Muscle of leg (tissue), 16 donors: Measurements from ENCODE around the gene CRABP1. TPM values are rescaled to one million over a fixed set of nuclear protein-coding genes. Genes with fewer than 3 reads are reported as not detected.
A peak's percentile ranks its signal among the peaks of the same experiment; 100 is the strongest.

ENCODE experiments used
- DNase-seq: peaks from one replicate; pipeline ENCODE4 v3.0.0; 2013
- H3K27ac ChIP-seq: one replicate; pipeline ENCODE4 v1.5.1; 2013; ENCODE audit warnings: mild to moderate bottlenecking, low read length, control low read depth
- H3K27me3 ChIP-seq: one replicate; pipeline ENCODE4 v1.6.1; 2013; ENCODE audit warnings: low read length; ENCODE audit not compliant: control insufficient read depth, insufficient read depth
- H3K36me3 ChIP-seq: one replicate; pipeline ENCODE4 v1.6.1; 2013; ENCODE audit warnings: low read length; ENCODE audit not compliant: control insufficient read depth, insufficient read depth
- H3K4me1 ChIP-seq: one replicate; pipeline ENCODE4 v1.6.1; 2013; ENCODE audit warnings: low read length; ENCODE audit not compliant: control insufficient read depth, insufficient read depth
- H3K4me3 ChIP-seq: one replicate; pipeline ENCODE4 v1.5.1; 2013; ENCODE audit warnings: low read length, control low read depth
- H3K9me3 ChIP-seq: replicated peaks from 2 replicates; pipeline ENCODE4 v1.6.1; 2013; ENCODE audit warnings: low read depth, low read length; ENCODE audit not compliant: control insufficient read depth
- WGBS: methylation state at CpG from one replicate; pipeline ENCODE4 v1.1.5; 2013; ENCODE audit warnings: missing lambda C conversion rate; ENCODE audit not compliant: insufficient coverage; 5-methylcytosine and 5-hydroxymethylcytosine counted together
- long read RNA-seq, 11 donors: transcript quantifications; one replicate each; lab custom pipeline, GENCODE V29; 2026
- polyA plus RNA-seq, 8 donors: library from polyadenylated mRNA; unstranded; fragments of 120-200 nt; gene quantifications; one replicate each; pipeline versions ENCODE4 v1.2.1 to v1.2.3, GENCODE V29; 2013; ENCODE audit warnings: inconsistent platforms in 1 of 8, low replicate concordance in 1 of 8; ENCODE audit not compliant: insufficient read length in 8 of 8, insufficient read depth in 1 of 8
- total RNA-seq: library from RNA; stranded (reverse); fragments of 120-200 nt; gene quantifications from one replicate; pipeline ENCODE4 v1.2.4, GENCODE V29; 2013

The CRABP1 gene
- 69.1 TPM for total RNA-seq
- polyA plus RNA-seq: 100 to 1,000 TPM in 2 of 8 donors, 10 to 100 TPM in 6; 16.3 to 159 (median 63.7) TPM
- long read RNA-seq, donor 1, transcript CRABP1-201 (4 exons, 772 nt): major isoform, 27 of 27 reads
- long read RNA-seq, donor 1, partial matches to known transcripts: 0 of 27 reads
- long read RNA-seq, donor 1, other reads (novel, unspliced or antisense): 0 of 27 reads
- long read RNA-seq, donor 2, partial matches to known transcripts: 0 of 1 reads
- long read RNA-seq, donor 2, other reads (novel, unspliced or antisense): 0 of 1 reads
- long read RNA-seq, donor 3, partial matches to known transcripts: 0 of 5 reads
- long read RNA-seq, donor 3, other reads (novel, unspliced or antisense): 0 of 5 reads
- long read RNA-seq, donor 4, transcript CRABP1-201 (4 exons, 772 nt): major isoform, 22 of 22 reads
- long read RNA-seq, donor 4, partial matches to known transcripts: 0 of 22 reads
- long read RNA-seq, donor 4, other reads (novel, unspliced or antisense): 0 of 22 reads
- long read RNA-seq, donor 5, transcript CRABP1-201 (4 exons, 772 nt): major isoform, 212 of 234 reads
- long read RNA-seq, donor 5, transcript CRABP1-203 (1 exons, 401 nt): minor isoform, 5 of 234 reads
- long read RNA-seq, donor 5, partial matches to known transcripts: 17 of 234 reads
- long read RNA-seq, donor 5, other reads (novel, unspliced or antisense): 0 of 234 reads
- long read RNA-seq, donor 6, transcript CRABP1-201 (4 exons, 772 nt): major isoform, 12 of 12 reads
- long read RNA-seq, donor 6, partial matches to known transcripts: 0 of 12 reads
- long read RNA-seq, donor 6, other reads (novel, unspliced or antisense): 0 of 12 reads
- long read RNA-seq, donor 7, transcript CRABP1-203 (1 exons, 401 nt): minor isoform, 6 of 86 reads
- long read RNA-seq, donor 7, transcript CRABP1-201 (4 exons, 772 nt): major isoform, 74 of 86 reads
- long read RNA-seq, donor 7, partial matches to known transcripts: 6 of 86 reads
- long read RNA-seq, donor 7, other reads (novel, unspliced or antisense): 0 of 86 reads
- long read RNA-seq, donor 8, transcript CRABP1-203 (1 exons, 401 nt): minor isoform, 9 of 77 reads
- long read RNA-seq, donor 8, transcript CRABP1-201 (4 exons, 772 nt): major isoform, 68 of 77 reads
- long read RNA-seq, donor 8, partial matches to known transcripts: 0 of 77 reads
- long read RNA-seq, donor 8, other reads (novel, unspliced or antisense): 0 of 77 reads
- long read RNA-seq, donor 9, transcript CRABP1-203 (1 exons, 401 nt): minor isoform, 5 of 41 reads
- long read RNA-seq, donor 9, transcript CRABP1-201 (4 exons, 772 nt): major isoform, 31 of 41 reads
- long read RNA-seq, donor 9, partial matches to known transcripts: 5 of 41 reads
- long read RNA-seq, donor 9, other reads (novel, unspliced or antisense): 0 of 41 reads
- long read RNA-seq, donor 10, transcript CRABP1-203 (1 exons, 401 nt): minor isoform, 7 of 65 reads
- long read RNA-seq, donor 10, transcript CRABP1-201 (4 exons, 772 nt): major isoform, 51 of 65 reads
- long read RNA-seq, donor 10, partial matches to known transcripts: 6 of 65 reads
- long read RNA-seq, donor 10, other reads (novel, unspliced or antisense): 0 of 65 reads
- long read RNA-seq, donor 11, transcript CRABP1-201 (4 exons, 772 nt): major isoform, 48 of 59 reads
- long read RNA-seq, donor 11, transcript CRABP1-203 (1 exons, 401 nt): minor isoform, 6 of 59 reads
- long read RNA-seq, donor 11, partial matches to known transcripts: 5 of 59 reads
- long read RNA-seq, donor 11, other reads (novel, unspliced or antisense): 0 of 59 reads

DNA sequence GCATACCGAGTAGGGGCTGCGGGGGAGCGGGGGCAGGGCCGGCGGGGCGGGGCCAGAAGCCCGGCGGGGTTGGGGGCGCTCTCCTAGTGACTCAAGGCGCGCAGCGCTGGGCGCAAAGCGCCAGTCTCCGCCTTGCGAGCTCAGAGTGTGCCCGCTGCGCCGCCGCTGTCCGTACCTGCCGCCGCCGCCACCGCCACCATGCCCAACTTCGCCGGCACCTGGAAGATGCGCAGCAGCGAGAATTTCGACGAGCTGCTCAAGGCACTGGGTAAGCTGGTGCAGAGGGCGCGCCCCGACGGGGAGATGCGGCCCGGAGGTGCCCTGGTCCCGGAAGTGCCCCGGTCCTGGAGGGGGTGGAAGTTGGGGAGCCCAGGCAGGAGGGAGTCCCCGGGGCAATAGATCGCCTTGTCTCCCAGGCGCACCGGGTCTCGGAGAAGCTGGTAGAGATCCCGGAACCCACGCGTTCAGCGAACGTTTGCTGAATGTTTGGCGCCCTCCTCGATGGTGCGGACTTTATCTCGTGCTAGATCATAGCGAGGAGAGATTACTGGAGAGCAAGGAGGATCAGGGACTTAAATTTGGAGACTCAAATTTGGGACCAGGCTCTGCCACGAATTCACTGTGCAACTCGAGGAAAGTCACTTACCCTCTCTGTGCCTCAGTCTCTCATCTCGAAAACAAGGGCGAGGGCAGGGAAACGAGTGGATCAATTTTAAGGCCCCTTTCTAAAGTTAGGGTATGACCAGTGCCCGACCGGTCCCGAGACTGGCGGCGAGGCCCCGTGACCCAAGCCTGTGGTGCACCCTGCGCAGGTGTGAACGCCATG lies at the start of gene CRABP1:
CRABP1 (plus strand) TSS at position 123 of the 826 bp plus-strand sequence; CDS start at position 199, 76 bp downstream.
- peak within 1 kb of the TSS; percentile 44 for H3K4me3 ChIP-seq
- WGBS: 1% methylated on average over 64 of the region's 67 CpGs
- no peaks in the 10 kb centered on the region for H3K36me3 ChIP-seq

DNA sequence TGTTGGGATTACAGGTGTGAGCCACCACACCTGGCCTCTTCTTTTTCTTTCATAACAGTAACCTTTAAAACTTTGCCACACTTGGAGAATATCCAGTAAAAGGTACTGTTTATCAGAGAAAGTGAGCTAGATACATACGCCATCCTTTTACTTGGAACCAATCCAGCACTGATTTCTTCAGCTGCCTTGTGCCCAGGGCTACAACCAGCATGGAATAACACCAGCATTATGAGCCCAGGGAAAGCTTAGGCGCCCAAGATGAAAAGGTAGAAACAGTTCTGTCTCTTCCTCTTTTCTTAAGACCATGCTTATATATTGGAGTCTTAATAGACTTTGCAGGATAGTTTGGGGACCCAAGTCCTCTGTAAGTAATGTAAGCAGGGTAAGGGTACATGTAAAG lies 49.1 kb upstream of the CRABP1 start:
- WGBS: no CpG with 5 or more reads among the region's 2 CpGs
- H3K27me3 ChIP-seq: no peaks in the 10 kb centered on the region
- peaks cover 55% of the 10 kb centered on the region for H3K36me3 ChIP-seq

More for the DNA sequence above, at the start of gene CRABP1:
- H3K27ac ChIP-seq: peak within 1 kb of the TSS; percentile 49
- H3K4me1 ChIP-seq: peaks cover 27% of the 10 kb centered on the region
- DNase-seq: no peak
- no peaks in the 10 kb centered on the region for H3K9me3 ChIP-seq
- peaks cover 69% of the 10 kb centered on the region for H3K27me3 ChIP-seq

DNA sequence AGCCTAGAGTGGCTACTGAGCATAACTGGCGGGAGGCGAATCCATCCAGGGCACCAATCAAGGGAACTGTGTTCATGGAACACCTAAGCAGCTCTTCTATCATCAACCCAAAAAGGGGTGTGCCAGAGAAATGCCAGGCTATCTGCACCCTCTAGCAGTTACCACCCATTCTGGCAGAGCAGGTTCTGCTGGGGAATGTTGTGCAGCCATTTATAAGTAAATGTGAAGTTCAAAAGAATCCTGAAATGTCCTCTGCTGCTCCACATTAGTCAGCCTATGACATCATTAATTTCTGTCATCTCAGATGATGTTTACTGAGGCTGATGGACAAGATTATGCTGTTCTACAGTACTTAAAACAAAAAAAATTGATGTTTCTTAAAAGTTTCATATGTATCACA lies 48.5 kb upstream of the CRABP1 start:
- peaks cover 50% of the 10 kb centered on the region for H3K36me3 ChIP-seq
- H3K9me3 ChIP-seq: no peaks in the 10 kb centered on the region
- no peaks in the 10 kb centered on the region for H3K27me3 ChIP-seq
- H3K27ac ChIP-seq: no peak overlapping the region
- H3K4me1 ChIP-seq: no peaks in the 10 kb centered on the region
- H3K4me3 ChIP-seq: no peak overlapping the region
- DNase-seq: no peak
- WGBS: no CpG with 5 or more reads among the region's 2 CpGs

More for the DNA sequence above, 49.1 kb upstream of the CRABP1 start:
- H3K27ac ChIP-seq: no peak overlapping the region
- H3K9me3 ChIP-seq: no peaks in the 10 kb centered on the region
- no peak overlapping the region for H3K4me3 ChIP-seq
- H3K4me1 ChIP-seq: no peaks in the 10 kb centered on the region
- no peak for DNase-seq

DNA sequence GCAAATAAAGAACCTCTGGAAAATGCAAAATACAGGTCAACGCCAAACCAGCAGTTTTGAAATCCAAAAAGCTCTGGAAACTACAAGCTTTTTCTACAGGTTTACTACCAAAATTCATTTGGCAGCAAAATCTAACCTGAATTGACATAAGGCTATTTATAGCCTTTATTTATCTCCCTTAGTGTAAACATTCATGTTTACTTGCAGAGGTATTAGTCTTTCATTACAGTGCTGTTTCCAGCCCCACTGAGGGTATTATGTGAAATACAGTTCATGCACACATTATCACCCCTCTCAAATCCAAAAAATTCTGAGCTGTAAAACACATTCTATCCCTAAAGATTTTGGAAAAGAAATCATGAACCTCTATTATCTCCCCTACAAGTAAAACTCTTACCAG lies 47.9 kb upstream of the CRABP1 start:
- no peaks in the 10 kb centered on the region for H3K4me1 ChIP-seq
- WGBS: 80% methylated on average over 1 of the region's 1 CpG
- no peak overlapping the region for H3K4me3 ChIP-seq
- H3K9me3 ChIP-seq: no peaks in the 10 kb centered on the region
- no peak overlapping the region for H3K27ac ChIP-seq
- no peak for DNase-seq
- peaks cover 50% of the 10 kb centered on the region for H3K36me3 ChIP-seq
- no peaks in the 10 kb centered on the region for H3K27me3 ChIP-seq

DNA sequence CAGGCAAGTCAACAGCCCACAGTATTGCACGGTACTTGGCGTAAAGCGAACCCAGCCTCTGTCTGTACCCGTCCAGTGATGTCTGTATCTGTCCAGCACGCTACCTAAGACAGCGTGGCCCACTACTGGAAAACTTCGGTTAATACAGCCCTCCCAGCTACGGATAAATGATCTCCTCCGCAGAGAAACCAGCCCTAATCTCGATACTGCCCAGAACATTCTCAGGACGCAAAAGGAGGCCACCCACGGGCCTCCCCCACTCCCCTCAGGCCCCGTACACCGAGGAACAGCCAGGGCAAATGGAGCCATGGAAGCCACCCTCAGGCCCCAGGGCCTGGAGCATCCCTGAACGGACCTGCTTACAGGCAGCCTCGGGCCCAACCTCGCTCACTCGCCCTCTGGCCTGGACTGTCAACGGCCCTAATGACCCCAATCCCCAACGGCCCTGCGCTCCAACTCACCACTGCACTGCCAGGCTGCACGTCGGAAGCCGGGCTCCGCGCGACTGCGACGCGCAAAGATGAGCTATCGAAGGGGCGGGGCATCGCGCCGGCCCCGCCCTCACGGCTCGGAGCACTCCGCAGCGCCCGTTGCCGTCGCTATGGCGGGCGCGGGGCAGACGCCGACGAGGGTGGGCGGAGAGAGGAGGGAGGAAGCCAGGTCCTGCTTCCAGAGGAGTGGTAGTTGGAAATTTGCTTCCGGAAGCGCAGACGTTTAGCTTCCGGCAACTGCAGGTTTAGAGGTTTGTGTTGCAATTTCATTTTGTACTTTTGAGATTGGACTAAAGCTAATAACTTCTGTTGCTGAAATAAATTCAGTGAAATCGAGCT lies 40.8 kb upstream of the CRABP1 start, which contains the start of gene SKIC8:
SKIC8 (minus strand) TSS at position 509 of the 830 bp plus-strand sequence. CDS start 3,923 bp downstream, outside the sequence.
- no peaks in the 10 kb centered on the region for H3K9me3 ChIP-seq
- H3K27ac ChIP-seq: peak within 1 kb of the TSS; percentile 85
- peak; percentile 98 for DNase-seq
- peak within 1 kb of the TSS; percentile 83 for H3K4me3 ChIP-seq
- H3K4me1 ChIP-seq: peaks cover 3% of the 10 kb centered on the region
- under 1% methylated on average over 51 of the region's 55 CpGs for WGBS
- peaks cover 21% of the 10 kb centered on the region for H3K27me3 ChIP-seq
- peaks cover 7% of the 10 kb centered on the region for H3K36me3 ChIP-seq

DNA sequence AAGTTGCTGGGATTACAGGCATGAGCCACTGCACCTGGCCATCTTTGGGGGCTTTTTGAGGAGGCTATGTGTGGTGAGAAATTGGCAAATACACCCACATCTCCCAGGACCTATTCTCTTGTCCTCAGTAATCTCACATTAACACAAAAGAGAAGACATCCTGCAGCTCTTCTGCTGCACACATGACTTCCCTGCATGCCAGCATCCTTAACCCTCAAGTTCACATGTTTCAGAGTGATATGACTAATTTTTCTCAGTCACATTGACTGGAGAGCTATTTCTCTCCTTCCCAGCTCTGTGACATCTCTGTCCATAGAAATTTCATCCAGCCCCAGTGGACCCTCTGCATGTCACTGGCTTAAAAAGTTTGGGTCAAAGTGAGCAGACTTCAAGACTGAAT lies 38.8 kb upstream of the CRABP1 start:
- peaks cover 6% of the 10 kb centered on the region for H3K4me1 ChIP-seq
- H3K27me3 ChIP-seq: peaks cover 29% of the 10 kb centered on the region
- H3K4me3 ChIP-seq: no peak overlapping the region
- no peaks in the 10 kb centered on the region for H3K9me3 ChIP-seq
- H3K36me3 ChIP-seq: no peaks in the 10 kb centered on the region
- H3K27ac ChIP-seq: no peak overlapping the region
- DNase-seq: no peak

DNA sequence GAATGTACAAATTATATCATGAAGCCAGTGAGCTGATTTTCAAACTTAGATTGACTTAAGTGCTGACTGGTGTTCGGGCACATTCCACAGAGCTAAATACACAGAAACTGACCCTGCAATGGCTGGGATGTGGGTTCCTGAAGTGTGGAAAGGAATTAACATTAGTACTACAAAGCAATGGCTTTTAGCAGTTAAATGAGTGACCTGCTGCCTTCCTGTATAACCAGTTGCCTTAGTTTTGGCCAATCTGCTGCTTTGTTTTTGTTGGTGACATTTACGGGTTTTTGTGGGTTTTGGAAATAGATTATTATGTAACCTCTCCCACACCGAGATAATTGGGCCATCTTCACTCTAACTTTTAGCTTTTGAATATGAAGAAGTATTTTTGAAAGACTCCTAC lies 38.3 kb upstream of the CRABP1 start:
- Histone ChIP-seq H3K36me3 (no peaks in the 10 kb centered on the region), H3K27me3 (peaks cover 32% of the 10 kb centered on the region), H3K27ac (no peak overlapping the region), H3K9me3 (no peaks in the 10 kb centered on the region), H3K4me3 (no peak overlapping the region), H3K4me1 (peaks cover 9% of the 10 kb centered on the region)
- DNase-seq: no peak
- WGBS: no CpG with 5 or more reads among the region's 3 CpGs
